ENCODE data around the gene HIGD2B.

GRCh38 chr15:72735111-72735510 lies 49.1 kb upstream of the HIGD2B start:
- TF ChIP-seq CTCF (conservative IDR thresholded peaks at IDR 0.05; ENCODE audit: low read depth, low read length) (no peak), EZH2 (IDR thresholded peaks at IDR 0.05; ENCODE audit: borderline replicate concordance, low read depth, low read length, poor library complexity, severe bottlenecking) (no peak)

All from A673 (cell line).